ENCODE data around the gene MT1G. TPM values are rescaled to one million over a fixed set of nuclear protein-coding genes. Genes with fewer than 3 reads are reported as not detected.

MT1G gene
- total RNA-seq, 4 donors from 2014 or later = 410 to 930 (median 704) TPM

DNA sequence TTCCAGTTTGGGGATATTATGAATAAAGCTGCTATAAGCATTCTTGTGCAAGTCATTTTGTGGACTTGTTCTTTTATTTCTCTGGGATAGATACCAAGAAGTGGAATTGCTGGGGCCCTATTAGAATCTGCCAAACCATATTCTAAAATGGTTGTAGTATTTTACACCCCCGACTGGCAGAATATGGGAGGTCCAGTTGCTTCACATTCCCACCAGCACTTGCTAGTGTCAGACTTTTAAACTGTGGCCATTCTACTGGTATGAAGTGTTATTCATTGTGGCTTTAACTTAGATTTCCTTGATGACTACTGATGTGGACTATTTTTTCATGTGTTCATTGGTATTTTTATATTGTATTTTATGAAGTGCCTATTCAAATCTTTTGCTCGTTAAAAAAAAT lies 44.0 kb upstream of the MT1G start:
- Histone ChIP-seq H3K9me3 (no peaks in the 10 kb centered on the region), H3K4me3 (replicated peaks in 1 of 3) (no peak overlapping the region), H3K4me1 (no peaks in the 10 kb centered on the region), H3K27me3 (no peaks in the 10 kb centered on the region), H3K27ac (no peak overlapping the region), H3K36me3 (no peaks in the 10 kb centered on the region)
- no peak for DNase-seq
- whole genome bisulfite sequencing, 2 donors = 92 to 96% methylated on average over 2 of the region's 2 CpGs
- no peak for TF ChIP-seq POLR2A (IDR thresholded peaks at IDR 0.05)
- TF ChIP-seq, protein P1, sequence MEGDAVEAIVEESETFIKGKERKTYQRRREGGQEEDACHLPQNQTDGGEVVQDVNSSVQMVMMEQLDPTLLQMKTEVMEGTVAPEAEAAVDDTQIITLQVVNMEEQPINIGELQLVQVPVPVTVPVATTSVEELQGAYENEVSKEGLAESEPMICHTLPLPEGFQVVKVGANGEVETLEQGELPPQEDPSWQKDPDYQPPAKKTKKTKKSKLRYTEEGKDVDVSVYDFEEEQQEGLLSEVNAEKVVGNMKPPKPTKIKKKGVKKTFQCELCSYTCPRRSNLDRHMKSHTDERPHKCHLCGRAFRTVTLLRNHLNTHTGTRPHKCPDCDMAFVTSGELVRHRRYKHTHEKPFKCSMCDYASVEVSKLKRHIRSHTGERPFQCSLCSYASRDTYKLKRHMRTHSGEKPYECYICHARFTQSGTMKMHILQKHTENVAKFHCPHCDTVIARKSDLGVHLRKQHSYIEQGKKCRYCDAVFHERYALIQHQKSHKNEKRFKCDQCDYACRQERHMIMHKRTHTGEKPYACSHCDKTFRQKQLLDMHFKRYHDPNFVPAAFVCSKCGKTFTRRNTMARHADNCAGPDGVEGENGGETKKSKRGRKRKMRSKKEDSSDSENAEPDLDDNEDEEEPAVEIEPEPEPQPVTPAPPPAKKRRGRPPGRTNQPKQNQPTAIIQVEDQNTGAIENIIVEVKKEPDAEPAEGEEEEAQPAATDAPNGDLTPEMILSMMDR (IDR thresholded peaks at IDR 0.05) = no peak
- intact Hi-C loops (cut with DNase I) = no loop called here

DNA sequence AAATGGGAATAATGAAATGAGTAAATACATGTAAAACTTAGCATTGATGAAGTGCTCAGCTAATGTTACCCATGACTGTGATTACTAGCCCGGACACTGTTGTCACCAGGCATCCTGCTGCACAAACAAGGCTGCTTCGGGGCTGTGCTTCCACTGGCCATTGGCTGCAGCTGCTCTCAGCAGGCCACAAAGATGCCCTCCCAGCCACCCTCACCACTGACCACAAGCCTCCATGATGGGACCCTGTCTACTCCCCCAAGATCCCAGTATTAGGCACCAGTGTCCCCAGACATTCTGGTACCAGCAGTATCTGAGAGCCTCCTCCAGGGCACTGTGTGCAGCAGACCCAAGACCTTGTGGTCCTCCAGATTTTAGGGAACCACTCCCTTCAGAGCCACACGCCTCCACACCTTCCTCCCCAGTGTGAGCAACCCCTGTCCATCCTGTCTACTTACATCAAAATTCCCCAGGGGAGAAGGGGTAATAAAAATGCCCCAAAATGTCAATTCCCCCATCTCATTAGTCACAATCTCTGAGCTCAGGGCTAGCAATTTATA lies 42.4 kb upstream of the MT1G start:
- no peak for DNase-seq
- intact Hi-C loops (cut with DNase I) = no loop called here
- TF ChIP-seq POLR2A (IDR thresholded peaks at IDR 0.05) = no peak
- TF ChIP-seq, protein P1 (IDR thresholded peaks at IDR 0.05) = no peak
- Histone ChIP-seq H3K36me3 (no peaks in the 10 kb centered on the region), H3K27ac (no peak overlapping the region), H3K4me1 (no peaks in the 10 kb centered on the region), H3K9me3 (no peaks in the 10 kb centered on the region), H3K4me3 (replicated peaks in 1 of 3) (no peak overlapping the region), H3K27me3 (no peaks in the 10 kb centered on the region)
- WGBS, 2 donors = 57 to 69% methylated on average over 3 of the region's 3 CpGs

DNA sequence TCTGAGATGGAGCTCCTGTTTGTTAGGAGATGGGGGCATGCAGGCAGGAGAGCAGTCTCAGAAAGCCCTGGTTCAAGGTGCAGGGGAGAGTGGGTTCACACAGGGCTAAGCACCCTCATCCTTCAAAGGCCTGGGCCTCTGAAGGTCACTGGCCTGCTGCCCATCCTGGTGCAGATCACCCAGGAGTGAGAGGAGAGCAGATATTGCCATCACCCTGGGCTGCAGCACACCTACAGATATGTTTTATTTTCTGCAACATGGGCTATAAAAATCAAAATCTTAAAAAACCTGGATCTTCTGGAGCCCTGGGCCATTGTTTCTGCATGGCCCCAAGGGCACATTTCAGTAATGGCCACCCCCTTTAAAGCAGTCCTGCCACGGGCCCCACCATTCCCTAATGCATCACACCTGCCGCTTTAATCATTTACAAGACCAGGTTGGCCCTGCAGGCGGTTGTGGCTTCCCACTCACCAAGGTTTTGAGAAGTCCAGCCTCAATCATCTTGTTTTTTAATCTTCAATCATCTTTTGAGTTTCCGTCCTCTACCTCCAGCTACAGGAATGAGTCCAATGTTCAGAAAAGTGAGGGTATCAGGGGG lies 41.7 kb upstream of the MT1G start:
- Histone ChIP-seq H3K4me3 (replicated peaks in 1 of 3) (no peak overlapping the region), H3K36me3 (no peaks in the 10 kb centered on the region), H3K27me3 (no peaks in the 10 kb centered on the region), H3K9me3 (no peaks in the 10 kb centered on the region), H3K27ac (no peak overlapping the region), H3K4me1 (no peaks in the 10 kb centered on the region)
- WGBS, 2 donors = 89% methylated on average over 4 of the region's 4 CpGs
- DNase-seq = no peak
- intact Hi-C loops (cut with DNase I) = no loop called here
- TF ChIP-seq POLR2A (IDR thresholded peaks at IDR 0.05) = no peak
- TF ChIP-seq, protein P1 (IDR thresholded peaks at IDR 0.05) = no peak

DNA sequence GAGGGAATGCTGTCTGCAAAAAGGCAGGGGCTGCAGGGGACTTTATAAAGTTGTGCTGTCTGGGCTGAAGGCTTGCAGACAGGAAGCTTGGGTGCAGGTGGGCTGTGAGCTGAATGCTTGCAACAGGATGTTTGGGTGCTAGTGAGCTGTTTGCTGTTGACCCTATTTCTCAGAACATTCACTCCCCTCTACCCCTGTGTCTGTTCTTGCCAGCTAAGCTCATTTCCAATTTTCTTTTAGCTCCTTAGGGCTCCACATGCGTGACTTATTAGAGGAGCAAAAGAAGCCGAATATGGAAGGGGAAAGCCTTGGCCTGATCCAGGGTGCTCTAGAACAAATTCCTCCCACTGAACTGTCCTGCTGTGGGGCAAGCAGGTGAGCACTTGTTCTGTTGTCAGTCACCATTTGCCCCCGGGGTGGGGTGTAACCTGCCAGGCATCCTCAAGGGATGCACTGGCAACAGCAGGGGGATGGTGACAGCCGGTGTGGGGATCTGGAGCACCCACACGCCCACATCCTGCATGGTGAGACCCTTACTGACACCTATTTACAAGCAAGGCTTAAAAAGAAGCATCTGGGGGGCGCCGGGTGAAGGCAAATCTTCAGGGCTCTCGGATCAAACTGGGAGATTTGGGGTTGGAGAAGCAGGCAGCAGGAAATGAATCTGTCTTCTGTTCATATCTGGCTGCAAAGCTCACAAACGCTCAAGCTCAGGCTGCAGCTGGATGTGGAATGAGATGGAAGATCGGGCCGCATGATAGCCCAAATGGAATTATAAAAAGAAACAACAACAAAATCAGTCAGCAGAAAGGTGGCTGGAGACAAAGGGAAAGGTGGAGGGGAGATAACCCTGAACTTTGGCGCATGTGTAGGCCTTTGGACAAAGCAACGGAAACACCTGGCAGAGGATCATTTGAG lies 40.9 kb upstream of the MT1G start:
- WGBS, 2 donors = 68 to 72% methylated on average over 13 of the region's 13 CpGs
- no peak for DNase-seq
- H3K27me3 ChIP-seq = no peaks in the 10 kb centered on the region
- no peaks in the 10 kb centered on the region for H3K4me1 ChIP-seq
- no peaks in the 10 kb centered on the region for H3K36me3 ChIP-seq
- intact Hi-C loops (cut with DNase I) = no loop called here
- H3K9me3 ChIP-seq = no peaks in the 10 kb centered on the region
- TF ChIP-seq POLR2A (IDR thresholded peaks at IDR 0.05) = no peak
- TF ChIP-seq, protein P1 (IDR thresholded peaks at IDR 0.05) = no peak
- no peak overlapping the region for H3K27ac ChIP-seq
- H3K4me3 ChIP-seq (replicated peaks in 1 of 3) = no peak overlapping the region

DNA sequence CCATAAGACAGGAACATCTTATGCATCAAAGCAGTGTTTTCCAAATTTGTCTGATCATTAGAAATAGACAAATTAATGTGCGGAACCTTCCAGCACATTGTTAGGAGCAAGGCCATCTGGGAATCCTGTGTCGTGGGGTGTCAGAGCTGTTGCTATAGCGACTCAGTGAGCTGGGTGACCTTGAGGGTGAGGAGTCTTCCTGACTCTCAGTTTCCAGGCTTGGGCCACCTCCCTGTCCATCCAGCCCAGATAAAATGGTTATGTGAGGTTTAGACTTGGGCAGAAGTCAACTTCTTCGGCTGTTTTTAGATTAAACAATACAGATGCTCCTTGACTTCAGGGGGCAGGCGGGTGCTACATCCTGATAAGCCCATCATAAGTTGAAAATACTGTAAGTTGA lies 35.0 kb upstream of the MT1G start:
- no peak for DNase-seq
- Histone ChIP-seq H3K4me3 (replicated peaks in 1 of 3) (no peak overlapping the region), H3K27ac (no peak overlapping the region), H3K36me3 (no peaks in the 10 kb centered on the region), H3K9me3 (no peaks in the 10 kb centered on the region), H3K4me1 (no peaks in the 10 kb centered on the region), H3K27me3 (no peaks in the 10 kb centered on the region)
- TF ChIP-seq POLR2A (IDR thresholded peaks at IDR 0.05) = no peak
- TF ChIP-seq, protein P1 (IDR thresholded peaks at IDR 0.05) = no peak
- 89 to 95% methylated on average over 5 of the region's 5 CpGs for WGBS, 2 donors
- intact Hi-C loops (cut with DNase I) = loop anchor here (5.0 kb wide), 1 partner anchor 126 kb away; no protein-coding TSS in a partner anchor

Measured in thyroid gland (tissue), 4 donors.